NCI-H2107 treated with DMSO at 0.1 percent for 48 hours (cell line): ENCODE measurements around the gene C1orf105.
A peak's percentile ranks its signal among the peaks of the same experiment; 100 is the strongest.
"Not testable (repeated sequence)": the region's sequence is repeated elsewhere in the genome, so short reads cannot be mapped to it uniquely, and the experiment has no call there.

ENCODE experiments used
- DNase-seq: peaks from one replicate; lab custom pipeline; 2025; ENCODE audit not compliant: unreplicated experiment; lab: John Stamatoyannopoulos, UW

The C1orf105 gene

DNA sequence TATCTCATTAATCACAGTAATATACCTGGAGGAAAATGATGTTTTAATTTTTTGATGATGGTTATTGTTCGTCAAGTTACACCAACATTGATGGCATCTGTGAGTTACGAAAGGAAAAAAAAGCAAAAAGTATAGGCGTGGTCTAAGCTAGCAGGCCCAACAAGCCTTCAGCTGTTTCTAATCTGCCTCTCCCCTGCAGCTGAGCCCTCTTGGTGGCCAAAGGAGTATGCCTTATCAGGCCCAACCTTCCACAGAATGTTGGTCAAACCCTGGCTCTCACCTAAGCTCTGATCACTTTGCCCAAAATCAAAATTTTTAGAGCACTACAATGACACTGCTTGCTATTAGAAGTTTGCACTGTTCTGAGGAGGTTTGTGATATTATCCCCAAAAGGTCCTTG is 4.9 kb downstream of the C1orf105 start:
- no peak for DNase-seq

GRCh38 chr1:172427191-172427590 is 6.7 kb downstream of the C1orf105 start:
- DNase-seq = no peak

DNA sequence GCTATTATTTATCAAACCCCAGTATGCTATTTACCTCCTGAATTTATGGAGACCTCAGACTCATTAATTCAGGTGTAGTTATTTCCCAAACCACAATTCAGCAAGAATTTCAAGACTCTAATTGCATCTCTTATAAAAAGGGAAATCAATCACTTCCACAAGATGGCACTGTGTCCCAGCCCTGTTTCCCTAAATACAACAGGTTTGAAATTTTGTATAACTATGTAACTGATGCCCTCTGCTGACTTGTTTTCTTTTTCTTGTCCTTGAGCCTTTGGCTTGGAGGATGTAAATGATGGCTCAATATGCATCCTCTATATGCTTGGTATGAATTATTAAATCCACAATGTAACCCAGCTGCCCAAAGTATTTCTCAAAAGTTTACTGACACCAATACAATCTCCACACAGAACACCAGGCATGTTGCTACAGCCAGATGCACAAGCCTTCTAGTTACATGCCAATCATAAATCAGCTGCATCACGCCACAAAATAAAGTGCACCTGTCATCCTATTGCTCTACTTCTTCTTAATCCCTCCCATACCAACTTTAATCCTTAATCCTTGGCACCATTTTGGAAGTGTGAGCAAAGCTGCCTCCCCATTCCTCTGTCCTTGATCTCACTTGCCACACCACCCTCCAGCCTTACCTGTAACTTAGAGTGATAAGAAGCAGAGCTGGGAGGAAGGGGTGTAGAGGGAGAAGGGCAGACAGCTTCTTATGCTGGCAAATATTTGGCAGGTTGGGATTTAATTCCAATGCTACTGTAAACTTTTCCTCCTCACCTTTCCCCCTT is 9.0 kb downstream of the C1orf105 start:
- peak; percentile 45 for DNase-seq

- no peak for DNase-seq
Observed at GRCh38 chr1:172430128-172430454, 9.6 kb downstream of the C1orf105 start.

GRCh38 chr1:172431204-172431603 is 10.7 kb downstream of the C1orf105 start:
- no peak for DNase-seq

- no peak for DNase-seq
Observed at GRCh38 chr1:172431721-172432192, 11.3 kb downstream of the C1orf105 start.

DNA sequence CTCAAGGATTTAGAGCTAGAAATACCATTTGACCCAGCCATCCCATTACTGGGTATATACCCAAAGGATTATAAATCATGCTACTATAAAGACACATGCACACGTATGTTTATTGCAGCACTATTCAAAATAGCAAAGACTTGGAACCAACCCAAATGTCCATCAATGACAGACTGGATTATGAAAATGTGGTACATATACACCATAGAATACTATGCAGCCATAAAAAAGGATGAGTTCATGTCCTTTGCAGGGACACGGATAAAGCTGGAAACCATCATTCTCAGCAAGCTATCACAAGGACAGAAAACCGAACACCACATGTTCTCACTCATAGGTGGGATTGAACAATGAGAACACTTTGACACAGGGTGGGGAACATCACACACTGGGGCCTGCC is 16.7 kb downstream of the C1orf105 start:
- DNase-seq = not testable (repeated sequence)

- no peak for DNase-seq
Observed at GRCh38 chr1:172442404-172442803, 21.9 kb downstream of the C1orf105 start.

- no peak for DNase-seq
Observed at GRCh38 chr1:172442843-172443565, 22.5 kb downstream of the C1orf105 start.

DNA sequence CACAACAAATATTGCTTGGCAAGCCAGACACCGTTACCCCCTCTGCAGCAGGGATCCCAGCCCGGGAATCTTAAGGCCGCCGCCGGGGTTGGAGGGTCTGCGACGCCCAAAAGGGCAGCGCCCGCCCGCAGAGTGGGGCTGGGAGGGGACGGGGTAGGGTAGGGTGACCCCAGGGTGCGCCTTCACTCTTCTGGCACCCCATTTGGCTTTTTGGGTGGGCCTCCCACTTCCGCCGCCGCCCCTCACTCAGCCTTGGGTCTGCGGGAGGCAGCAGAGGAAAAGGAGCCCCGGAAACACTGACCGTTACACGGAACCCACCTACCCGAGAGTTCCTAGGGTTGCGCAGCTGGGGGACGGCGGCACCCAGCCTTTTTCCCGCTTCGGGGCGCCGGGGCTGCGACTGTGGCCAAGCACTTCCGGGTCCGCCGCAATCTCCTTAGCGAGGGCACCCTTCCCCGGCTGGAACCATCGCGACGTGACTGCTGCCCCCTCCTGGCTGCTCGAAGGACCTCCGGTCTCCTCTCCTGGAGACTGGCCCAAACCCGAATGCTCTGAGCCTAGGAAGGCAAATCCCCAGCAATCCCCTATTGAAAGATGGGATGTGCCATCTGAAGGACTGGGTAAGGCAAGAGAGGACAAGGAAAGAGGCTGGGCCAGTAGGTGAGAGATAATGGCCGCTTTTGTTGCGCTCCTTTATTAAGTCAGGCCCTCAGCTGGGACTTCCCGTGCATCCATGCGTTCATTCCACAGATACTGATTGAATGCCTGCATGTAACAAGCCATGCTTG is 23.4 kb downstream of the C1orf105 start, which contains the start of gene PIGC:
PIGC (minus strand) TSS at position 404 of the 788 bp plus-strand sequence. CDS start 1,447 bp downstream, outside the sequence.
- DNase-seq = peak; percentile 90

- DNase-seq = no peak
Observed at GRCh38 chr1:172446547-172446946, 26.1 kb downstream of the C1orf105 start.

DNA sequence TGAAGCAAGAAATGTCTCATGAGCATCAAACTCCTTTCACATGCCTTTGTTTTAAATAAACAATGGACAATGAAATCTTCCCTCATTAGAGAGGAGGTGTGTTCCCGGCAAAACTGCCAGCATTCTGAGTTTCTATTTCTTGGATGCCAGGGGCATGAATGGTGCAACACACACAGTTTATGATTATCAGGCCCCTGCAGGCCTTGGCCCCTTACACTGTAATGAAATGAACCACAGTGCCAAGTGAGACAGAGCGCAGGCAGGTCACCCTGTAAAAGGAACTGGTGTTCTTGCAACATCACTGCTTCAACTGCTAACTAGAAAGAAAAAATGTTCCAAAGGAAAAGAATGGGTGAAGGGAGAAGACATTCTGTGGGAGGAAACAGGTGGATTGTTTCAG is 27.2 kb downstream of the C1orf105 start:
- DNase-seq = no peak

GRCh38 chr1:172448995-172449584 is 28.6 kb downstream of the C1orf105 start:
- no peak for DNase-seq

DNA sequence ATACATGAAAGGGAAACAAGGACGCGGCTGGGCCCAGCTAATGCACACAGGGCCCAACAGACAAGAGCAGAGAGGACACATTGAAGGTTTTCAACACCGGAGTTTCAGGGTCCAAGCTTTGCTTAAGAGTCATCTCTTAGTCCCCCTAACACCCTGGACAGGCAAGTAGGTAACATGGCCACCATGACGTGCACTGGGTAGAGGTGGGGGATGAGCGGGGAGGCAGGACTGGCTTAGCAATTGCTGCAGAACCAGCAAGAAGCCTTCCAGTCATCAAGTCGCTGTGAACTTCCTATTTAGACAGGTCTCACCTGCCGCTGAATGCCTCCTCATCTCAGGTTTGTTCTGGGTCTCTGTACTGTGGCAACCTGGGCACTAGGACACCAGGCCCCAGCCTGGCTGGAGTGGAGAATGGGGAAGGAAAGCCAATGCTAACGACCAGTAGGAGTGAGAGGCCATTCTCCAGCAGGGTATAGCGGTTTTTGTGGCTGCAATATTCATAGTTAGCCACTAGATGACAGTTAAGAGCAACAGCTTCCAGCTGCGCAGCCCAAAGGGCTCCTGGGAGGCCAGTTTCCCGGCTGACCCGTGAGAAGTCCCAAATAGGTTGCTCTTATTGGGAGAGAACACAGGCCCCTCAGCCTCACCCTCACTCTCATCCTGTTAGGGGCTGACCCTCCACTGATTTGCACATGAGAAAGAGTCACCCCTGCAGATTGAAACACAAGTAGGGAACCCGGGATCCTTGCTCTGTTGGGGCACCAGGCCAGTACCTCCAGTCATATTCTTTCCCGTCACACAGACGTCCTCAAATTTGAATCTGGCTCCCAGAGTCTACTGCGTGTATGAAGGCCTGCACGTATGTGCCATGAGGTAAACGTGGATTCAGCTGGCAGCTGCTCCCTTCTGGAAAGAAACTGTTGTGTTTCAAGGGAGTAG is 29.4 kb downstream of the C1orf105 start:
- DNase-seq = peak; percentile 67

DNA sequence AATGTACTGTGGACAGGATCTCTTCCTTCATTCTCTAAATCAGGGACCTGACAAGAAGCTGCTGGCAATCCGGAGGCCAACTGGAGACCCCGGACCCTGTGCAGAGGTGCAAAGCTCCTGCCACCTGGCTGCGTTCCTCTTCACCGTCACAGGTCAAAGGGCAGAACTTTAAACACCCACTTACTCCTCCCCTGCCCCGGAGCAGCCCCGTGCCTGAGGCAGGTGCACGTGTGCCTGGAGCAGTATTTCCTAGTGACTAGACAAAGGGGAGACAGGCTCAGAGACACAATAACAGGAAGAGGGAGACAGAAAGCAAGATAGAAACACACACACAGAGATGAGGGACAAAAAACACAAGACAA is 30.0 kb downstream of the C1orf105 start:
- peak; percentile 54 for DNase-seq

DNA sequence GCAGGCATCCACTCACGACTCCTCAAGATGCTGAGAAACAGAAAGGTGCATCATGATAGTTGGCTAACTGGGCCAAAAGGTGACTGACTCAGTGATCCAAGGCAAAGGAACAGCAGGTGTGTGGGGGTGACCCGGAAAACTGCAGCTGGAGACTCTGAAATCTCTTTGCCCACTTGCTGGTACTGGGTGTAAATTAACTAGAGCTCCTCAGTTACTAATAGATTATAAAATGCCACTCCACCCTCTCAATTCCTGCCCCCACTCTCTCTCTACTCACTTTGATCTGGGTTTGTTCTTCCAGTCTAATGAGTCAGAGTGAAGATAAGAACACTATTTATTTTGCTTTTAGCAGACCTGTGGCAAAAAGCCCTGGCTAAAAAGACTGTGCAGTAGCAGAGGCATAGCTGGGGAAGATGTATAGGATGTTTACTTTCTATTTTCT is 30.5 kb downstream of the C1orf105 start:
- peak; percentile 14 for DNase-seq

DNA sequence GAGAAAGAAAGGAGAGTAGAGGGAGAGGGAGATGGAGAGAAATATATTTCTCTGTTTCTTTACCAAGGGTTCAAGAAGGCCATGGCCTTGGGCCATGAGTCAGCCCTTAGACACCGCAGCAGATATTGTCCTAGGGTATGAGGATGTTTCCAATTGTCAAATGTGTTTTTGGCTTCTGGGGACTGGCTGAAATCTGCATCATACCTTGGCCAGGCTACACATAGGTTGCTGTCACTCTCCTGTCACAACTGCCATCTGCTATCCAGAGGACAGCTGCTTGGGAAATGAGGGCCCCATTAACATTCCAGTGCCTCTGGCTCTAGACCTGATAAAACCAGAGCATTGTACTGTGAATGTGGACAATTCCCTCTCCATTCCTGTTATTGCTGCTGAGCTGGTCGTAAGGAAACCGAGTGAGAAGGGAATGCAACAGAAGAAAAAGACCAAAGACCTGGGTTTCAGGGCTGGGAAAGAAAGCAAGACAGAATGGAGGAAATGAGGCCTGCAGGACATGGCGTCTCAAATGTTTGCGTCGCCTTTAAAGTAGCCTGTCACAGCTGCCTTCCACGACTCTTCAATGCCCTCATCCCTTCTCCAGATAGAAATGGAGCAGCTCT is 32.2 kb downstream of the C1orf105 start:
- DNase-seq = no peak

DNA sequence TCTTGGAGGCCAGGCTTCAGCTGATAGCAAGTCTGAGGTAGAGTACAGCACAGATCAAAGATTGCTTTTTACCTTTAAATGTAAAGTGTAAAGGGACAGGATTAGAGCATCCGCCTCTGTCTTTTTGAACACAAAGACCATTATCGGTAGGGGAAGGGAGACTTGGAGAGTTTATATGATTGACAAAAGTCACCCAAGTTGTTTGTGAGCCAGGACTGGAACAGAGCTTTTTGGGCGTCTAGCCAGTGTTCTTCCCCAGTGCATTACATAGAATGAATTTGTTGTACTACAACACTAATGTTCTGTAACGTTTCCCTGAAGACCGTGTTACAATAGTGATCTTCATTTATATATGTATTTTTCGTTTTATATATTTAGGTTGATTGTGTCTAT is 32.7 kb downstream of the C1orf105 start:
- no peak for DNase-seq

- no peak for DNase-seq
Observed at GRCh38 chr1:172453607-172454006, 33.1 kb downstream of the C1orf105 start.

DNA sequence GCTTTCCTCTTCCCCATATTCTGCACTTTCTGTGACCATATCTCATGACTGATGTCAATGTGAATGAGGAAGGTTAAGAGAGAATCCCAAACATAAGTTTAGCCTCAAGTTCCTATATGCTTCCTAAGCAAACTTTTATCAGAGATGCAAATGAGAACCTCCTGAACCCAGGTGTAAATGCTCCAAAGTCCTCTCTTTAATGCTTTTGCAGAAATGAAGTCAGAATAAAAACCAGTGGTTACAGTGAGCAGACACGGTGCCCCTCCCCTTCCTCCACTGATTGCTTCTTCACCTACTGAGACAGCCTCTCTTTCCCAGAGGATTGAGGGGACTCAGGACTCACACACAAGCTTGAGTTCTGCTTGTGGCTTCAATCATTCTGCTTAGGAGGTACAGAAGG is 35.0 kb downstream of the C1orf105 start:
- DNase-seq = no peak
